Measurements from ENCODE around the gene MCTP1.

Gene MCTP1

DNA sequence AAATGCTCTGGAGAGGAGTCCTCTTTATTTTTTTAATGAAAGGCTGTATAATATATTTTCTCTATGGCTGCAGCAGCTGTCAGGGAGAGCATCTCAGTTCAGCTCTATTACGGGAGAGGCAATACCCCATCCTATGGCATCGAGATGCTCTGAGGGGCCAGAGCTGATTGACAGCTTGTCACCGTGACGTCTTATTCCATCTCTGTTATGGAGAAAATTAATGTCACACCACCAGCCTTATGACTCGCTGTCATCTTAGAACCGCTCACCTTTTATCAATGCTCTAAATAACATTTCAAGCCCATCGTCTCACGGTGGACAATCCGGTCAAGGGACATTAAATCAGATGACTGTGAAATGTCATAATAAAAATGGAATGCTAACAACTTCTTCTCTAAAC lies 392.9 kb downstream of the MCTP1 start:
- Histone ChIP-seq H3K4me1 (ENCODE audit: low read length) (no peaks in the 10 kb centered on the region), H3K27me3 (replicated peaks; ENCODE audit: insufficient read depth, low read length) (no peaks in the 10 kb centered on the region), H3K36me3 (replicated peaks; ENCODE audit: insufficient read depth, low read length) (no peaks in the 10 kb centered on the region), H3K27ac (ENCODE audit: low read length) (no peak overlapping the region), H3K4me3 (ENCODE audit: low read length) (no peak overlapping the region), H2AFZ (ENCODE audit: low read length) (no peak overlapping the region), H3K9ac (ENCODE audit: low read length) (no peak overlapping the region), H3F3A (ENCODE audit: insufficient read depth, low read length) (no peaks in the 10 kb centered on the region), H3K9me3 (replicated peaks; ENCODE audit: insufficient read depth, low read length) (no peaks in the 10 kb centered on the region), H3K9me2 (replicated peaks; ENCODE audit: insufficient read depth, low read length) (no peaks in the 10 kb centered on the region), H3K4me2 (ENCODE audit: low read depth, low read length) (no peak overlapping the region), H3K79me2 (ENCODE audit: low read length) (no peaks in the 10 kb centered on the region), H4K20me1 (ENCODE audit: insufficient read depth, low read length) (no peaks in the 10 kb centered on the region)
- no peak for DNase-seq
- no peak for TF ChIP-seq EZH2 (optimal IDR thresholded peaks at IDR 0.05; ENCODE audit: low read depth, low read length)
- TF ChIP-seq, protein P1, sequence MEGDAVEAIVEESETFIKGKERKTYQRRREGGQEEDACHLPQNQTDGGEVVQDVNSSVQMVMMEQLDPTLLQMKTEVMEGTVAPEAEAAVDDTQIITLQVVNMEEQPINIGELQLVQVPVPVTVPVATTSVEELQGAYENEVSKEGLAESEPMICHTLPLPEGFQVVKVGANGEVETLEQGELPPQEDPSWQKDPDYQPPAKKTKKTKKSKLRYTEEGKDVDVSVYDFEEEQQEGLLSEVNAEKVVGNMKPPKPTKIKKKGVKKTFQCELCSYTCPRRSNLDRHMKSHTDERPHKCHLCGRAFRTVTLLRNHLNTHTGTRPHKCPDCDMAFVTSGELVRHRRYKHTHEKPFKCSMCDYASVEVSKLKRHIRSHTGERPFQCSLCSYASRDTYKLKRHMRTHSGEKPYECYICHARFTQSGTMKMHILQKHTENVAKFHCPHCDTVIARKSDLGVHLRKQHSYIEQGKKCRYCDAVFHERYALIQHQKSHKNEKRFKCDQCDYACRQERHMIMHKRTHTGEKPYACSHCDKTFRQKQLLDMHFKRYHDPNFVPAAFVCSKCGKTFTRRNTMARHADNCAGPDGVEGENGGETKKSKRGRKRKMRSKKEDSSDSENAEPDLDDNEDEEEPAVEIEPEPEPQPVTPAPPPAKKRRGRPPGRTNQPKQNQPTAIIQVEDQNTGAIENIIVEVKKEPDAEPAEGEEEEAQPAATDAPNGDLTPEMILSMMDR (IDR thresholded peaks at IDR 0.05; ENCODE audit: low read length) = no peak
- no peak for TF ChIP-seq EZH2phosphoT487 (IDR thresholded peaks at IDR 0.05; ENCODE audit: low read length)

DNA sequence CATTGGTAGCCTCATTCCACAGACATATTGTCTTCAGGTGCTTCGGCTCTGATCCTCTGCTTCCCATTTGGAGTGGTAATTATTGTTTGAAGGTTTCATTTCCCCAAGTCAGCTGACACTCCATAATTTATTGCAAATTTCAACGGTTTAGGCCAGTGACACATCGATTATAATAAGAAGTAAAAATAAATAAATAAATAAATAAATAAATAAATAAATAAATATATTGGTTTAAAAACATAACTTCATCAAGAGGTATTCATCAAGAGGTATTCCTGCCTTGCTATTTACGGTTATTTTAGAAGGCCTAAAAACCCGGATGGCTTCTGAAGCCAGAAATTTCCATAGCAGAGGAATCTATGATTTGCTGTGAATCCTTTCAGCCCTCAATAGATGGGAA lies 393.3 kb downstream of the MCTP1 start:
- Histone ChIP-seq H3K9me2 (replicated peaks; ENCODE audit: insufficient read depth, low read length) (no peaks in the 10 kb centered on the region), H3K27ac (ENCODE audit: low read length) (no peak overlapping the region), H3K36me3 (replicated peaks; ENCODE audit: insufficient read depth, low read length) (no peaks in the 10 kb centered on the region), H3F3A (ENCODE audit: insufficient read depth, low read length) (no peaks in the 10 kb centered on the region), H3K4me2 (ENCODE audit: low read depth, low read length) (no peak overlapping the region), H3K79me2 (ENCODE audit: low read length) (no peaks in the 10 kb centered on the region), H3K27me3 (replicated peaks; ENCODE audit: insufficient read depth, low read length) (no peaks in the 10 kb centered on the region), H2AFZ (ENCODE audit: low read length) (no peak overlapping the region), H3K4me3 (ENCODE audit: low read length) (no peak overlapping the region), H3K9ac (ENCODE audit: low read length) (no peak overlapping the region), H3K9me3 (replicated peaks; ENCODE audit: insufficient read depth, low read length) (no peaks in the 10 kb centered on the region), H3K4me1 (ENCODE audit: low read length) (no peaks in the 10 kb centered on the region), H4K20me1 (ENCODE audit: insufficient read depth, low read length) (no peaks in the 10 kb centered on the region)
- TF ChIP-seq, protein P1 (IDR thresholded peaks at IDR 0.05; ENCODE audit: low read length) = no peak
- no peak for DNase-seq

DNA sequence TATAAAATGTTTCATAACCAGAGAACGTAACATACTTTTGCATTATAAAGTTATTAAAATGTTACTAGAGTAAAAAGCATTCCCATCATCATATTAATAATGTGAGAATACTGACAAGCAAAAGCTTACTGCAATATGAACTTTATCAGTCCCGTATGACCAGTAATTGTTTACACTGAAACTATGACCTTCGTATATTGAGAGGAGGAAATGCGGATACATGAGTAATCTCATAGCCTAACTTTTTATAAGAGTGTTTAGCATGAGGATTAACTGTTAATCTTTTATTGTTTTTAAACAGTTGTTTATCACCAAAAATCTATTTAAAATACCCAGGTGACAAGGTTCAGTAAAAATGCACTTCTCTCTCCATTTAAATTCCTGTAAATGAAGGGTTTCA lies 394.0 kb downstream of the MCTP1 start:
- H3K27me3 ChIP-seq (replicated peaks; ENCODE audit: insufficient read depth, low read length) = no peaks in the 10 kb centered on the region
- no peak overlapping the region for H3K4me2 ChIP-seq (ENCODE audit: low read depth, low read length)

More for the DNA sequence above, 394.0 kb downstream of the MCTP1 start:
- Histone ChIP-seq H3K79me2 (ENCODE audit: low read length) (no peaks in the 10 kb centered on the region), H3K9me2 (replicated peaks; ENCODE audit: insufficient read depth, low read length) (no peaks in the 10 kb centered on the region), H3K4me3 (ENCODE audit: low read length) (no peak overlapping the region), H3K4me1 (ENCODE audit: low read length) (no peaks in the 10 kb centered on the region), H3K36me3 (replicated peaks; ENCODE audit: insufficient read depth, low read length) (no peaks in the 10 kb centered on the region), H3K9me3 (replicated peaks; ENCODE audit: insufficient read depth, low read length) (no peaks in the 10 kb centered on the region), H3K27ac (ENCODE audit: low read length) (no peak overlapping the region), H4K20me1 (ENCODE audit: insufficient read depth, low read length) (no peaks in the 10 kb centered on the region), H2AFZ (ENCODE audit: low read length) (no peak overlapping the region), H3F3A (ENCODE audit: insufficient read depth, low read length) (no peaks in the 10 kb centered on the region), H3K9ac (ENCODE audit: low read length) (no peak overlapping the region)
- DNase-seq = no peak
- TF ChIP-seq EZH2phosphoT487 (IDR thresholded peaks at IDR 0.05; ENCODE audit: low read length) (no peak), EZH2 (optimal IDR thresholded peaks at IDR 0.05; ENCODE audit: low read depth, low read length) (no peak)
- TF ChIP-seq, protein P1 (IDR thresholded peaks at IDR 0.05; ENCODE audit: low read length) = no peak

Data from MM.1S (cell line).